HG03066 (cell line): ENCODE results near the gene SAMD1.
"Not testable (repeated sequence)": the region's sequence is repeated elsewhere in the genome, so short reads cannot be mapped to it uniquely, and the experiment has no call there.

Experiments
- ATAC-seq: cut with Tn5 transposase; IDR thresholded peaks from one replicate; pipeline ENCODE4 v1.9.1; 2021; ENCODE audit warnings: low read depth; ENCODE audit not compliant: unreplicated experiment

SAMD1 gene

GRCh38 chr19:14062558-14062855, 28.0 kb downstream of the SAMD1 start:
- ATAC-seq = no peak

- ATAC-seq = no peak
Measured at GRCh38 chr19:14061751-14062557, 28.6 kb downstream of the SAMD1 start, which contains the start of gene PALM3. TSS of gene PALM3 (minus strand) at chr19:14062076. CDS start at chr19:14061980, 96 bp downstream.

- no peak for ATAC-seq
Measured at GRCh38 chr19:14061081-14061749, 29.3 kb downstream of the SAMD1 start.

- ATAC-seq = no peak
Measured at GRCh38 chr19:14059652-14060155, 30.8 kb downstream of the SAMD1 start.

DNA sequence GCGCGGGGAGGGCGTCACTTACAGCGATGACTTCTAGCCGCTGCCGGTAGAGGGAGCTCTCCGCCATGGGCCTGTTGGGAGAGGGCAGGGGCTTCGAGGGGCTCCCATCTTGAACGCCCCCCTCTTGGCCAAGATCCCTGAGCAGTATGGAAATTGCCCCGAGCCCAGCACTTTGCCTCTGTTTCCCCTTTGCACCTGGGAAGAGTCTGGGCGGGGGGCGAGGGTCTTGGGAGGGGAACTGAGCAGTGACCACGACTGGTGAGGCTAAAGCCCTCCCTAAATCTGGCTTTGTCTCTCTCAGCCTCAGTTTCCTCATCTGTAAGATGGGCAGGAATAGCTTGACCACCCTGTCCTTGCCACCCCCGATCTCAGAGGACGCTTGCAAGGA, 31.5 kb downstream of the SAMD1 start:
- no peak for ATAC-seq

DNA sequence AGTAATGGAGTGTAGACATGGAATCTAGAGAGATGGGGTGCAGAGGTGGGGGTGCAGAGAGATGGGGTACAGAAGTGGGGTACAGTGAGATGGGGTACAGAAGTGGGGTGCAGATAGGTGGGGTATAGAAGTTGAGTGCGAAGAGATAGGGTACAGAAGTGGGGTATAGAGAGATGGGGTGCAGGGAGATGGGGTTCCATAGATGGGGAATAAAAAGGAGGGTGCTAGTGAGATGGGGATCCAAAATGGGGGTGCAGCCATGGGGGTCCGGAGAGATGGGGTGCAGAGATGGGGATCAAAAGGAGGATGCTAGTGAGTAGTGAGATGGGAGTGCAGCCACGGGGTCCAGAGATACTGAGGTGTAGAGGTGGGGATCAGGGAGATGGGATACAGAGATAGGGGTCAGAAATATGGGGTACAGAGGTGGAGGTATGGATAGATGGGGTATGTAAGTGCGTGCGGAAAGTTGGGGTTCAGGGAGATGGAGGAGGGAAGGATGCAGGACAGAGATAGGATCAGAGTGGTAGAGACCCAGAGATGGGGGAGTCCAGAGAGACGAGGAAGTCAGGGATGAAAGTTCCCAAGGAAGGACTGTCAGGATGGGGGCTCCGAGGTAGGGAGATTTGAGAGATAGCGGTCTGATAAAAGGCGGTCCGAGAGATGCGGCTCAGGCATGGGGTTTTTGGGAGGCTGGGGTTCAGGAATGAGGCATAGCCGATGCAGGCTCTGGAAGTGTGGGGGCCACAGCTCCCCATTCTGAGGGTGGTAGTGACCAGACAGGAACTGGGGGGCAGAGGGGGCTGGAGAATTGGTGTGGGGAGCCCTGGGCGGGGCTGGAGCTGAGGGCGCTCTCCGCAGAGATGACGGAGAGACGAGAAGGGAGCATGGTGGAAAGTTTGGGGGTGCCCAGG, 32.1 kb downstream of the SAMD1 start:
- no peak for ATAC-seq

GRCh38 chr19:14056741-14057356, 33.7 kb downstream of the SAMD1 start:
- no peak for ATAC-seq

DNA sequence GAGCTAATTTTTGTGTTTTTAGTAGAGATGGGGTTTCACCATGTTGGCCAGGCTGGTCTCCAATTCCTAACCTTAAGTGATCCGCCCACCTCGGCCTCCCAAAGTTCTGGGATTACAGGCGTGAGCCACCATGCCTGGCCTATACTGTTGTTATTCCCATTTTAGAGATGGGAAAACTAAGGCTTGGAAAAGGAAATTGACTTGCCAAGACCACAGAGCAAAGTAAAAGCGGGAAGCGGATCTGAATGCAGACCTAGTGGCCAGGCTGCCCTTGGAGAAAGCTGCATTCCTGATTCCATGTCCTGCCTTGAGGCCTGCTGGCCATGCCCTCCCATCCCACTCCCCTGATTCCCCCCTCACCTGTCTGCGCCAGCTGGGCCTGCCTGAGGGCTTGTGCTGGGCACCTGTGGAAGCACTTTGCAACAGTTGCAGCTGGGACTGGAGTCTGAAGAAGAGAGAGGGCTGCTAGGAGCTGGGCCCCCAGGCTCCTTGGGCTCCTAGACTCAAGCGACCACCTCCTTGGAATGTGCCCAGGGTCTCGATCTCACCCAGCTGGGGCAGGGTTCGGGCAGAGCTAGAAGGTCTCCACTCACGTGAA, 34.4 kb downstream of the SAMD1 start:
- no peak for ATAC-seq

DNA sequence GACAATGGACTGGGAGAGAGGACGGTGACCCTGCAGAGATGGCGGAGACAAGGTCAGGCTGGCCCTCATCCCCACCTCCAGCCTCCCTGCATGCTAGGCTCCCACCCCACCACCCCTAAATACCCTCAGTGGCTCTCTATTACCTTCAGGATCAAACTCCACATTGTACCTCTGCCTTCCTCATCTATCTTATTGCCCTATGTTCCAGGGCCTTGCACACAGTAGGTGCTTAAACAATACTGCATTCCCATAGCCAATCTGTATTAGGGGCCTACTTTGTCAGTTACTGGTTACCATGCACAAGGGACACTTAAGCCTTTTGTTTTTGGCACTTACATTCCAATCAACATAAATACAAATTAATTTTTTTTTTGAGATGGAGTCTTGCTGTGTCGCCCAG, 35.2 kb downstream of the SAMD1 start:
- no peak for ATAC-seq

GRCh38 chr19:14054721-14055120, 35.8 kb downstream of the SAMD1 start:
- ATAC-seq = no peak

DNA sequence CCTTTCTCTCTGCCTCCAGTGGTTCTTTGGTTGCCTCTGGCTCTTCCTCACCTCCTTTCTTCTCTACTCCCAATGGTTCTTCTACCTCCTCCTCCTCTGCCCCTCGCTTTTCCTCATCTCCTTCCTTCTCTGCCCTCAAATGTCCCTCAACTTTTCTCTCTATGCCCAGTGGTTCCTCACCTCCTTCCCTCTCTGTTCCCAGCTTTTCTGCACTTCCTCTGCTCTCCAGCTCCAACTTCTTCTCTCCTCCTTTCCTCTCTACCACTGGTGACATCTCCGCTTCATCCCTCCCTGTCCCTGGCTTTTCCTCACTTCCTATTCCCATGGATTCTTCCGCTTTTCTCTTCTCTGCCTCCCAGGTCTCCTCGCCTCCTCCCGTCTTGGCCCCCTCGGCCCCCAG, 36.5 kb downstream of the SAMD1 start:
- ATAC-seq = no peak

DNA sequence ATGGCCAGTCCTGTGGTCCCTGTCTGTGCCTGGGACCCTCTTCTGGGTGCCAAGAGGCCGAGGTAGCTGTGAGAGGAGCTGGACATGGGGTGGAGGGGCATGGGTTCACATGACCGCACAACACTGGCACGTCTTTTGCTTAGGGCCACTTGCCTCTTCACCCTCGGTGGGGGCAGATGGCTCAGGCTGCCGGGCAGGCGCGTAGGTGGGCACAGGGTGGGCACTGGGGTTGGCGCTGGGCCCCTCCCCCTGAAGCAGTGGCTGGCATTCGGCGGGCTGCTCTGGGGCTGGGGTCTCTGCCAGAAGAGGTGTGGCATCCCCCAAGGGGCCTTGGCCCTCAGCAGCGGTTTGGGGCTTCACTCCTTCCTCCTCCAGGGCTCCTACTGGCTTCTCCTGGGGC, 37.1 kb downstream of the SAMD1 start:
- ATAC-seq = no peak

GRCh38 chr19:14053032-14053431, 37.5 kb downstream of the SAMD1 start:
- no peak for ATAC-seq

- no peak for ATAC-seq
Measured at GRCh38 chr19:14052470-14052869, 38.1 kb downstream of the SAMD1 start.

- ATAC-seq = no peak
Measured at GRCh38 chr19:14051980-14052379, 38.6 kb downstream of the SAMD1 start.

DNA sequence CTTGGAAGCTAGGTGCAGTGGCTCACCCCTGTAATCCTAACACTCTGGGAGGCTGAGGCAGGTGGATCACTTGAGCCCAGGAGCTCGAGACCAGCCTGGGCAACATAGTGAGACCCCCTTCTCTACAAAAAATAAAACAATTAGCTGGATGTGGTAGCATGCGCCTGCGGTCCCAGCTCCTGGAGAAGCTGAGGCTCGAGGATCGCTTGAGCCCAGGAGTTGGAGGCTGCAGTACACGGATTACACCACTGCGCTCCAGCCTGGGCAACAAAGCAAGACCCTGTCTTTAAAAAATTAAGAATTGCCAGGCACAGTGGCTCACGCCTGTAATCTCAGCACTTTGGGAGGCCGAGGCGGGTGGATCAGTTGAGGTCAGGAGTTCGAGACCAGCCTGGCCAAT, 39.6 kb downstream of the SAMD1 start:
- ATAC-seq = not testable (repeated sequence)

- no peak for ATAC-seq
Measured at GRCh38 chr19:14050512-14050911, 40.0 kb downstream of the SAMD1 start.

DNA sequence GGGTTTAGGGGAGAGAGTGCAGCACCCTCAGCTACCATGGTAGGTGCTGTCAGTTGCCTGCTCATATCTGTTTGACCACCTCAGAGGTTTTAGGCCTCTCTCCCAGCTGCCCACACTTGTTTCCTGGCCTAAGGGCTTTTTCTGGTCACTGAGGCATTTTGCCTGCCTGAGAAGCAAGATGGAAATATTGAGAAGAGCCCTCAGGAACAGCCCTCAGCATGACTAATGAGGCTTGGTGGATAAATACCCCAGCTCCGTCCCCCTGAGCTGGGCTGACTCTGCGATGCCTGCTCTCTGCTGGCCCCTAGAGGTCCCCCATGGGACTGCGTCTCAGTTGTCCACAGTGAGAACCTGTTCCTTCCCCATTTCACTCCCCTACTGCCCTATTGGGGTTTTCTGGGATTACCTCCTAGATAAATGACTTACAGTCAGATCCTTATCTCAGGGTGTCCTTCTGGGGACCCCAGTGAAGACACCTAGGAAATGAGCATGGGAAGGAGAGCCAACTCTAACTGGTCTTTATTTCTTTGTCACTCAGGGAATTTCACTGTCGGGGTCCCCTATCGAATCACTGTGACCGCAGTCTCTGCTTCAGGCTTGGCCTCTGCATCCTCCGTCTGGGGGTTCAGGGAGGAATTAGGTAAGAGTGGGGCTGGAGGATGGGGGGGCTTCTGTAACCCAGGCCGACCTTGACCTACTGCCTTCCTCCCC, 42.0 kb downstream of the SAMD1 start:
- no peak for ATAC-seq

DNA sequence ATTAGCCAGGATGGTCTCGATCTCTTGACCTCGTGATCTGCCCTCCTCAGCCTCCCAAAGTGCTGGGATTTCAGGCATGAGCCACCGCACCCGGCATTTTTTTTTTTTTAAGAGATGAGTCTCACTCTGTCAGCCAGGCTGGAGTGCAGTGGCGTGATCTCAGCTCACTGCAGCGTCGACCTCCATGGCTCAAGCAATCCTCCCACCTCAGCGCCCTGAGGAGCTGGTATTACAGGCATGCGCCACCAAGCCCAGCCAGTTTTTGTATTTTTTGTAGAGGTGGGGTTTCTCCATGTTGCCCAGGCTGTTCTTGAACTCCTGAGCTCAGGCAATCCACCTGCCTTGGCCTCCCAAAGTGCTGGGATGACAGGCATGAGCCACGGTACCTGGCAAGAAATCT, 42.7 kb downstream of the SAMD1 start:
- not testable (repeated sequence) for ATAC-seq
